GM19099 (cell line): ENCODE measurements around the gene NTMT2.

Experiments used
- POLR2A ChIP-seq: IDR thresholded peaks from 3 replicates; pipeline ENCODE4 v1.6.1; 2011; ENCODE audit warnings: low read depth; ENCODE audit not compliant: insufficient read length; ENCODE audit errors: extremely low read depth

The NTMT2 gene

DNA sequence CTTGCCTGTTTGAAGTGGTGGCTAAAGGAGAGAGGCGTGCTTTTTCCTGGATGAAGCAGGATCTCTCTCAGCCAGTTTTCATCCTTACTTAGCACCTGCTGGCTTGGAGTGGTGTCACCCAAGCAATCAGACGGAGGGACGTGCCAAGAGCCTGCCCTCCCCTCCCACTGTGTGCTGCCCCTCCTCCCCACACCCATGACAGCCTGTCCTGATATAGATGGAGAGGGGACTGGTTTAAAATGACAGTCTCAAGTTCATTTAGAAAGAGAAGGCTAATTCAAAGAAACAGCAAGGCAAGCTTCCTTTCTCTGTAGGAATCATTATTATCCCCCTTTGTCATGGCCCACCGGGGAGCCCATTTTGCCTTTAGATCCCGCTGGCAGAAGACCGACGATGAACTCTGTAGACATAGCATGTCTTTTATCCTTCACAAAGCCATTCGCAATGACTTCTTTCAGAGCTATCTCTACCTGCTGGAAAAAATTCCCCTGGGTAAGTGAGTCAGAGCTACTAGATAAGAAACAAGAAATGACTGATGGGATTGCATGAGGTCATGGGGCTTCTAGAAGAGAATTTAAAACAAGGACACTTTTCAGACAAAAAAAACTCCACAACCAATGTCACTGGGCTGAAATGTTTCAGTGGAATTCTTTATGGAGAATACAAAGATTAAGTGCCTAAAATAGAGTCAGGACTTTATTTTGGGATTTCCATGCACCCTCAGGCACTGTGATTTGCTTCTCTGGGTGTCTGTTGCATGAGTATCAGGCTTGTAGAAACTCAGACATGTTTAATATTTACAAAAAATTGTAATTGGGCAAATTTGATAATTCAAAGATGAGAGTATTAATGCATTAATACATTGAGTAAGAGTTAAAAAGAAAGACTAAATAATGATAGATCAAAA is at the start of gene NTMT2:
TSS of gene NTMT2 (plus strand) at position 190 of the 907 bp plus-strand sequence. CDS start at position 339, 149 bp downstream.
- no peak for TF ChIP-seq POLR2A

DNA sequence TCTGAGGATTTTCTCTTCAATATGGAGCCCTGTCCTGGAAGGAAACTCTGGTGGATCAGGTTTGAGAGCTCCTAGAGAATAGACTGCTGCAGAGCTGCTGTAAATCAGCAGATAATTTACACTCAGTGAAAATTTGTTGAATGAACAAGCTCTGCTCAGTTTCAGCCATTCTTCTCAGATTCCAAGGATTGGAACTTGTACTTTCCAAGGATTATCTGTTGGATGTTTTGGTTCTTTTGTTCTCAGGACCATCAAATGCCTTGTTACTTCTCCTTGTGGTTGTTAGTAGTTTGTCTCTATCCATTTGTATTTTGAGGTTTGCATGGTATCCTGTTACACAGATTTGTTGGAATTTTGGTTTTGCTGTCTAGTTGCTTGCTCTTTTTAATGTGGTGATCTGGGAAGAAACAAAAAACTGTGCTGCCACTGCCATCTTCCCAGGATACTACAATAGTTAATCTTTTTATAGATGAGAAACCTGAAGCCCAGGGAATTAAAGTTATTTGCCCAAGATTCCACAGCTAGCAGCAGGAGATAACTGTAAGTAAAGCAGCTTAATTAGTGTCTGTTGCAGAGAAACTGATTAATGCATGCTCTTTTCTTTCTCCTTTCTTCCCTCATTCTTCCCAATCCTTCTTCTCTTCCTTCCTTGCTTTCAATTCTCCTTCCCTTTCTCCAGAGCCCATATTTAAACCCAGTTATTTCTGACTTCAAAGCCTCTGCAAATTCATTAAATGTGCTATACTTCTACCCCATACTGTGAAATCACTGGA is 49.6 kb upstream of the NTMT2 start:
- TF ChIP-seq POLR2A: no peak

DNA sequence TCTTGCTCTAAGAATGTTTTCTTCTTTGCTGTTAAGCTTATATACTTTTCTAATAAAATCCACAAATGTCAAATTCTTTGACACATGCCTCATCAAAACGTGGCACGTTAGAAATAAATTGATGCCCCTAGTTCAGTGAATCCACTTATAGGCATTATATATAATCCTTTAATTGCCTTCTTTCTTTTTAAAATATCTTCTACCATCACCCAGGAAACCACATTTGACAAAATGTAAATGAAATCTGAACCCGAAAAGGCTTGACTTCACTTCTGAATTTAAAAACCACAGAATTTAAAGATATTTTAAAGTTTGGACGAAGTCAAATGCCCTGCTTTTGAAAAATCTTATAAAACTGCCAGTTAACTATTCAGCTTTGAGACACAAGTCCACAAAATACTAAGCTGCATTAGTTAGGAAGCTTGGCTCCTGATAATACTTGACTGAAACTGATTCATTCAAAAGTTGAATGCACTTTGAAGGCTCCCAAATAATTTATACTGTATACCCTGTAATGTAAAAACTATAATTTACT is 48.9 kb upstream of the NTMT2 start:
- TF ChIP-seq POLR2A: no peak

DNA sequence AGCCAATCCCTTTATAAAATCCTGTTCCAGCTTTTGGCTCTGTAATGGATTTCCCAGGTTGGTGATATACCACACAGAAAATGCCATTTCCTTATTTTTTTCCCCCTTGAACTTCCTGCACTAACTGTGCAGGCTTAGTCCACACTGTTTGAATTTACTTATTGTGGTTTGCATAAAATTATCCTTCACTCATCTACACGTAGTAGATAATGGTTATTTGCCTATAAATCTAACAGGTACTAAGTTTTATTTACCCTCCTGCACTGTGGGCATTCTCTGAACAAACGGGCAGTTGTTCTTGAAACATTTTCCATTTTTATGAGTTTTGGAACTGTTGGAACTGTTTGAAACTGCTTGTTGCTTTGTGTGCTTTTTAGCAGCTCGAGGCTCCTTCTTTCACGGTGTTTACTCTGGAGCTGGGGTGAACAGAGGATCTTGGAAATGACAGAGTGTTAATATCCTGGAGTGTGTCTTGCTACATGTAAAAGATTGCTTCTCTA is 48.3 kb upstream of the NTMT2 start:
- TF ChIP-seq POLR2A: no peak

DNA sequence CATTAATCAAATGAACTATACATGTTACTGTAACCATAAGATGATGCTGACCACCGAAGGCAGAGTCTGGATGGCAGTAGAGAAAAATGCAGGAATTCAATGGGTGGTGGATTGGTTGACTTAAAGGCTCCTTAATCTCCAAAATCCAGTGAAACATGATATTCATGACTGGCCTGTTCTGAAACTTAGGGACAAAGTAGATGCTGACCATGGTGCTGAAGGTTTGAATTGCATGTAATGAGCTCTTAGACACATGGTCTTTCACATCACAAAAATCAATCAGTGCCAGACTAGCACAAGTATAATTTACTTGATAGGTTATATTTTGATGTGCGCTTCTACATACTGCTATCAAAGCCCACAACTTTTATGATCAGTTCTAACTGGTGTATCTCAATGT is 30.9 kb upstream of the NTMT2 start:
- TF ChIP-seq POLR2A: no peak

DNA sequence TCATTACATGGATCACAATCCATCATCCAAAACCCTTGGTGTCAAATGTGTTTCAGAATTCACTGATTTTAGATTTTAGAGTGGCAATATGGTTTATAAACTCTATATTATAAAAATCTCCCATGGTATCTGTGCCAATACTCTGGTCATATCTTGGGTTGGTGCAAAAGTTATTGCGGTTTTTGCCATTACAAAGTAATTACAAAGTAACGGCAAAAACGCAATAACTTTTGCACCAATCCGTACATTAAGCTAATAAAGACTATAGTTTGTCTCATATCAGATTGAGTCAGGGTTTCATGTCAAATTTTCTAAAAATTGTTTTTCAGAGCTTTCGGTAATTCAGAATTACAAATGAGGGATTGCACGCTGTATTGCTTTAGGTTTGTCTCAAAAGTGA is 23.4 kb upstream of the NTMT2 start:
- no peak for TF ChIP-seq POLR2A

DNA sequence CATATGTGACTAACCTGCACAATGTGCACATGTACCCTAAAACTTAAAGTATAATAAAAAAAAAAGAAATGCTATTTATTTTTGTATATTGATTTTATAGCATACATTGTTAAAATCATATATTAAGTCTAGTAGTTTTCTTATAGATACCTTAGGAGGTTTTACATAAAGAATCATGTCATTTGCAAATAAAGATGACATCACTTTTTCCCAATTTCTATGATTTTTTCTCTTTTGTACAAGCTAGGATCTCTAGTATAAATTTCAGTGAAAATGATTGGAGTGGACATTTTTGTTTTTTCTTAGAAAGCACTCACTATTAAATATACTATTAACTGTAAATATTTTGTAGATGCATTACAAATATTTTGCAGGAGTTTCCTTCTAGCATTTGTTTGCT is 20.5 kb upstream of the NTMT2 start:
- TF ChIP-seq POLR2A: no peak

DNA sequence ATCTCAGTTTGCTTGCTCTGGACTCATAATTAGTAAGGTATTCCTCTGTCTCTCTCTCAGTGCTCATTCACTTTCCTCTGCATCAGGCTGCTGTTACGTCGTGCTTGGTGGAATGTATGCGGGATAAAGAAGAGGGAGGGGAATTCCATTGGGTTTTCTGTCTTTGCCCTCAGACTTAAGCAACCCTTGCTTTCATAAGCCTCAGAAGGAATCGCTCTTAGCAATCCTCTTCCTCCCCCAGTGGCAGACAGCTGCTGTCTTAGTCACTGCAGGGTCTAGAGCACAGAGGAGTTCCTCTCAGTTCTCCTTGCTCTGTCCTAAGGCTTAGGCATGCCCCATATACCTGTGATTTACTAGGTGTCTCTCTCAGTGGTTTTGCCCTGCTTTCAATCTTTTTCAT is 19.1 kb upstream of the NTMT2 start:
- no peak for TF ChIP-seq POLR2A

DNA sequence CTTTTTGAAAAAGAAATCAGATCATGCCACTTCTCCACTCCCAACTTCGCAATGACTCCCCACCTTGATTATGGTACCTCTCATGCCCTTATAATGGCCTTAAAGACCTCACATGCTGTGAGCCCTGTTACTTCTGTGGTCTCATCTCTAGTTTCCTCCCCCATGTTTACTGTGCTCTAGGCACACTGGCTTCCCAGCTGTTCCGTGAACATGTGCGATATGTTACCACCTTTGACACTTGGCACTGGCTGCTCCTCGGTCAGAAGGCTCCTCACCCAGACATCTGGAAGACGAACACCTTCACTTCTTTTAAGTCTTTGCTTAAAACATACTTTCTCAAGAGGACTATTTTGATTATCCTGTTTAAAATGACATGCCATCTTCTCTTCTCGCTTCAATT is 14.3 kb upstream of the NTMT2 start:
- TF ChIP-seq POLR2A: no peak

DNA sequence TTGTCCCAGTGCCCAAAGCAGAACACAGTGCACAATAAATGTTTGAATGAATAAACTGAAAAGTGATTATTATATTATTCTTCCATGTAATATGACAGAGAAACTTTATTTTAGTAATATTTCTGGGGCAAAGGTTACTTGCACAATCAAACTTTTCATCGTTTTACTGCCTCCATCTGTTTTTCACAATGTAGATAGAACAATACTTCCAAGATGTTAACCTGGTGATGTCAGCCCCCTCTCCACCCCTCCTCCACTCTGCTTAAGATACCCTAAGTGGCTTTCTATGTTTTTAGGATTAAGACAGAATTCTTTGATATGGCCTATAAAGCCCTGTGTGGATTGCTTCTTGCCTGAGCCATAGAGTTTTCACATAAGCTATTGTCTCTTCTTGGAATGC is 13.8 kb upstream of the NTMT2 start:
- no peak for TF ChIP-seq POLR2A

DNA sequence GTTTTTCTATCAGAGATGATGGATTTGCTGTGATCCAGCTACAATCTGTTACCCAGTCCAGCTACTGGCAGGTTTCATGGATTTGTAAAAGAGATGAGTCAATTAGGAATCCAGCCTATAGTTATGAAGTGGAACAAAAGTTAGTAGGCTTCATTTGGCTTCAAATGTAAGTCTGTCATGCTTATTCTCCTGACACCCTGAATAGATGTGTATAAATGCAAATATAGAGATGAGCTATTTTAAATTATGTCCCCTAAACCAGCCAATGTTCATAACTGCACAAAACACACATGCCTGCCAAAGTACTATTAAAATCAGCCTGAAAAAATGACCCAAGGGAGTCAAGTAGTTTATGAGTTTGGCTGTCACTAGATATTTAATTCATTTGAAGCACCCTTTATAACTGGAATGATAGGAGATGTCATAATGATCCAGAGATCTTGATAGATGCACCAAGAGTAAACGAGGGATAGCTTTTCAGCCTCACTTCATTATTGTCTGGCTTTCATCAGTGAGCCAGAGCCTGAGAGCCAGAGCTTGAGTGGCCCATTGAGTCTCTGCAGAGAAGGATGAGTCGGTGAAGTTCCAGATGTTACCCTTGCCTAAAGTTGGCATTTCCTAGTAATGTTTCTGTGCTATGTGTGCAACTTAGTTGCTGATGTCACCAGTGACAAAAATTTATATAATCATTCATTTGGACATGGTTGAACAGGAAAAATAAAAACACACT is 11.8 kb upstream of the NTMT2 start:
- no peak for TF ChIP-seq POLR2A

DNA sequence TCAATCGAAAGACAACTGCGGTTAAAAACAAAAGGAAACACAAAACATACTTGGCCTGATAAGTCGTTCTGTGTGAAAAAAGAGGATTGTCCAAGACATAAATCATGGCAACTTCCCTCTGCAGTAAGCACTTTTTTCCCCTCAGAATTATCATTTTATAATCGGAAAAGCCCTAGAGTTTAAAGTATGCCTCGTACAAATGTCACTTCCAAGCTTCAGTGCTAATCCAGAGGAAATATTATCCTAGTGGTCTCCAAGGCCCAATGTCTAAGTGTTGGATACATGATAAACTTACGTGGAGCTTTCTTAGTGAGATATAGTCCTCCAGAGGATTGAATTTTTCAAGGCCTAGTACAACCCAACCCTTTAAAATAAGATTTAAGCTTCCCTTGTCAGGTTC is 11.2 kb upstream of the NTMT2 start:
- TF ChIP-seq POLR2A: no peak

DNA sequence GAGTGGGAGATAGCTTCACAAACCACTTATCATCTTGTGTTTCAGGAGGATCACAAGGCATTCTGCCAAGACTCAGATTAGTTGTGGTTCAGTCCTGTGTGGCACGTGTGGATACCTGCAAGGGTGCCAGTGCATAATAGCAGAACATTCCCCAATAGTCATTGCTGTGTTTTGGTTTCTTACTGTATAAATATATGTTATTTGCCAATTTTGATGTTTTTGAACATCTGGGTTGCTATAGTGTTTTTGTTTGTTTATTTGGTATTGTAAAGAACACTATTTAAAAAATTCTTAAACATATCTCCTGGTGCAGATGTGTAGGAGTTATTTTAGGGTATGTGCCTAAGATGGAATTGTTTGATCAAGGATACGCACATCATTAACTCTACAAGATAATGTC is 5.4 kb upstream of the NTMT2 start:
- no peak for TF ChIP-seq POLR2A

DNA sequence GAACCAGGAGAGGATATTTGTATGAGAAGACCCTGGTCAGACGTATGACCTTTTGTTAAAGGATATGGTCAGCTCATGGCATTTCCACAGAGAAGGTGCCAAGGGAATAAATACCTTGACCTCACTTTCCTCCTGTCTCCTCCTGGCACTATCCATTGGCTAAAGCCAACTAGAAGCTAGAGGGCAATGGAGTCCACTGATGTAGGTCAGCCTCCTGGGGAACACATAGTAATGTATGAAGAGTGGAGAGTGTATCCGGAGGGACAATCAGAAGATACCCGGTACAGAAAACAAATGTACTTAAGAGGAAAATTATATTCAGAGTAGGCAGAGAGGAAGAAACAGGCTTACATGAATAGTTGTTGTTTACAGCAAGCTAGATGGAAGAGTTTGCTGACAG is 698 bp upstream of the NTMT2 start:
- TF ChIP-seq POLR2A: no peak

DNA sequence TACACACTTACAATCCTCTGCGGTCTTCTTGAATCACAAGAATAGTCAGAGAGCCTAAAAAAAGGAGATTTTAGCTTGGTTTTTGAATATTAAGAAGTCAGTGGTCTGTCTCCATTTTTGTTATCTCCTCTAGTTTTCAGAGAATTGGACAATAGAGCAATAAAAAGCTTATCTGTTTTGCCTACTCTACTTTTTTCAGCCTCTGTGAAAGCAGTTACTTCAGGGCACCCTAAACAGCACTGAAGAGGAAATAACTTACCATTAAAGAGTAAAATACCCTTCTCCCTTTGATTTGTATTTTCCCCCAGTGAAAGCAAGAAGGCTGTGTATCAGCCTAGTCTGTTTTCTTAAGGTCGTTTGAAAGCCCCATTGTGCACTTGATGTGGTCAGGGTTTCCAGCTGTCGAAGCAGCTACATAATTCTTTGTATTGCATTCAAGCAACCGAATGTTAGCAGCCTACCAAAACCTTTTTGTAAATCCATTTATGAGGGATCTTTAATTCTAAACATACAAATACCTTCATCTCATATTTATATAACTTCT is 1.0 kb downstream of the NTMT2 start:
- no peak for TF ChIP-seq POLR2A

DNA sequence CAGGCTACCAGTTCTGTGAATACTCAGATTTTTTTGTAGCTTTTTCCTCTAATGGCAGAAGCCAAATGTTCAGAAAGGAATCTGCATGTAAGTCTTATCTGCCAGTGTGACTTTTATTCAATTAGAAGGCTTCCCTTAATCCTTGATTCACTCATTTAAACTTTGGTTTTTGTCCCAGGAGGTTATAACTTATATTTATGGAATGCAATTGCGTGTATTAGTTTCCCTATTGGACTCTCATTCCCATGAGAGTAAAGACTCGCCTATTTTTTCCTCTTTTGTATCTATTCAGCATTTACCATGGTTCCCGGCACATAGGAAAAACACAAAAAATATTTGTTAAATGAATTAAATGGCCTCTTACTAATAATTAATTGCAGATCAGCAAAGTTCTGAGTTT is 3.5 kb downstream of the NTMT2 start:
- no peak for TF ChIP-seq POLR2A

DNA sequence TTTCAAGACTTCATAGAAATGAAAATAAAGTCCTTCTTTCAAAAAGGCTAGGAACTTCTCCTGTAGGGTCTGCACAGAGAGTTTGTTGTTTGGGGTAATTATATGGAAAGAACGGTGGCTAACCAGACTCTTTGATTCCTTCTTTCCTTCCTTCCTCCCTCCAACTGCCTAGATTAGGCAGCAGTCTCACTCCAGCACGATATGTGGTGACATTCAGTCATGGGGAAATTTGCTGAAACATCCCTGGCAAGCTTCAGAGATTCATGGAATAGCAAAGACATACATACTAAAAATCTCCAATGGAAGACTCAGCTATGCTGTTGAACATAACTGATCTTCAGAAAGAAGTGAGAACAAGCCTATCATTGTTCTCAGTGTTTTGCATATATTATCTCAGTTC is 4.3 kb downstream of the NTMT2 start:
- TF ChIP-seq POLR2A: no peak
